Neural cell (in vitro differentiated cells): ENCODE results near the gene RNF144A. TPM values are rescaled to one million over a fixed set of nuclear protein-coding genes. Genes with fewer than 3 reads are reported as not detected.

ENCODE experiments used
- H2AFZ ChIP-seq: fragments of 200-600, 300-800 bp; sonication (generic), shearing (Covaris generic); 2 replicates; pipeline ENCODE4 v1.6.0; 2014; ENCODE audit warnings: low read depth, mild to moderate bottlenecking, antibody characterized with exemption, low read length, moderate library complexity
- H3F3A ChIP-seq: fragments of 200-600 bp; shearing (Covaris generic); 2 replicates; pipeline ENCODE4 v1.6.1; 2016; ENCODE audit warnings: mild to moderate bottlenecking, moderate library complexity, mixed read lengths, antibody characterized with exemption, low read length; ENCODE audit not compliant: insufficient read depth, poor library complexity, severe bottlenecking
- H3K27ac ChIP-seq: fragments of 200-600, 300-800 bp; sonication (generic), shearing (Covaris generic); 2 replicates; pipeline ENCODE4 v1.5.1; 2014; ENCODE audit warnings: mild to moderate bottlenecking, low read length, moderate library complexity
- H3K27me3 ChIP-seq: fragments of 300-800, 200-600 bp; sonication (generic), shearing (Covaris generic); 2 replicates; pipeline ENCODE4 v1.6.0; 2014; ENCODE audit warnings: mild to moderate bottlenecking, low read depth, low read length, moderate library complexity; ENCODE audit not compliant: insufficient read depth
- H3K36me3 ChIP-seq: fragments of 300-800, 200-600 bp; sonication (generic), shearing (Covaris generic); 2 replicates; pipeline ENCODE4 v1.5.1; 2014; ENCODE audit warnings: mild to moderate bottlenecking, antibody characterized with exemption, low read length, moderate library complexity; ENCODE audit not compliant: insufficient read depth
- H3K4me2 ChIP-seq: fragments of 300-800, 200-600 bp; sonication (generic), shearing (Covaris generic); 2 replicates; pipeline ENCODE4 v1.6.0; 2014; ENCODE audit warnings: mild to moderate bottlenecking, low read length
- H3K4me3 ChIP-seq: fragments of 300-800, 200-600 bp; sonication (generic), shearing (Covaris generic); 2 replicates; pipeline ENCODE4 v1.5.1; 2014; ENCODE audit warnings: mild to moderate bottlenecking, low read length, moderate library complexity
- H3K79me2 ChIP-seq: fragments of 200-600 bp; shearing (Covaris generic); replicated peaks from 2 replicates; pipeline ENCODE4 v1.6.0; 2014; ENCODE audit warnings: mild to moderate bottlenecking, low read length, moderate library complexity; ENCODE audit not compliant: insufficient read depth
- H3K9ac ChIP-seq: fragments of 300-800, 200-600 bp; sonication (generic), shearing (Covaris generic); 2 replicates; pipeline ENCODE4 v1.6.1; 2016; ENCODE audit warnings: mild to moderate bottlenecking, low read length, mixed read lengths
- H3K9me2 ChIP-seq: fragments of 200-600 bp; shearing (Covaris generic); 2 replicates; pipeline ENCODE4 v1.6.1; 2016; ENCODE audit warnings: mild to moderate bottlenecking, low read length, mixed read lengths; ENCODE audit not compliant: insufficient read depth
- H3K9me3 ChIP-seq: fragments of 200-600, 300-800 bp; sonication (generic), shearing (Covaris generic); 2 replicates; pipeline ENCODE4 v1.6.1; 2016; ENCODE audit warnings: mild to moderate bottlenecking, mixed run types, low read length, moderate library complexity, mixed read lengths
- H4K20me1 ChIP-seq: fragments of 200-600 bp; shearing (Covaris generic); 2 replicates; pipeline ENCODE4 v1.6.1; 2016; ENCODE audit warnings: mild to moderate bottlenecking, mixed run types; ENCODE audit not compliant: insufficient read depth
- EP300 ChIP-seq: fragments of 450-650 bp; conservative IDR thresholded peaks from 2 replicates; pipeline ENCODE4 v1.6.1; 2014; ENCODE audit warnings: antibody characterized with exemption, mild to moderate bottlenecking, moderate library complexity; ENCODE audit not compliant: poor library complexity, severe bottlenecking
- EZH2 ChIP-seq: fragments of 200-600, 300-800 bp; shearing (Covaris generic), sonication (generic); IDR thresholded peaks from 2 replicates; pipeline ENCODE4 v1.6.1; 2014; ENCODE audit warnings: antibody characterized with exemption, low read length, borderline replicate concordance, mild to moderate bottlenecking; ENCODE audit not compliant: insufficient read depth, poor library complexity, severe bottlenecking
- MXI1 ChIP-seq: fragments of 450-650 bp; conservative IDR thresholded peaks from 2 replicates; pipeline ENCODE4 v1.6.1; 2014; ENCODE audit warnings: antibody characterized with exemption, mild to moderate bottlenecking; ENCODE audit not compliant: poor library complexity, severe bottlenecking
- POLR2AphosphoS5 ChIP-seq: IDR thresholded peaks from 2 replicates; pipeline ENCODE4 v1.6.1; 2012
- SMC3 ChIP-seq: fragments of 450-650 bp; conservative IDR thresholded peaks from 2 replicates; pipeline ENCODE4 v1.6.1; 2014; ENCODE audit warnings: antibody characterized with exemption, mild to moderate bottlenecking, moderate library complexity; ENCODE audit not compliant: poor library complexity
- polyA plus RNA-seq: library from polyadenylated mRNA; depleted of rRNA; stranded (reverse); fragments of >200 nt; gene quantifications from 2 replicates; pipeline ENCODE4 v1.2.3, GENCODE V29; 2014
- TF ChIP-seq, protein P1 (sequence below): IDR thresholded peaks from 2 replicates; pipeline ENCODE4 v1.6.1; 2012; ENCODE audit warnings: borderline replicate concordance
- TF ChIP-seq, protein P2 (sequence below): fragments of 450-650 bp; IDR thresholded peaks from 2 replicates; pipeline ENCODE4 v1.5.1; 2014; ENCODE audit warnings: antibody characterized with exemption, mild to moderate bottlenecking, moderate library complexity; ENCODE audit not compliant: poor library complexity, severe bottlenecking

The RNF144A gene
- polyA plus RNA-seq, 1 donor from 2014 or later = 26.9 TPM

- no peaks in the 10 kb centered on the region for H3K27me3 ChIP-seq
- H3K4me2 ChIP-seq = no peak overlapping the region
- H3K9me2 ChIP-seq = no peaks in the 10 kb centered on the region
- no peaks in the 10 kb centered on the region for H3K9me3 ChIP-seq
- no peaks in the 10 kb centered on the region for H4K20me1 ChIP-seq
- peaks cover 4% of the 10 kb centered on the region for H3K79me2 ChIP-seq
- H3K36me3 ChIP-seq = peaks cover 9% of the 10 kb centered on the region
- H3F3A ChIP-seq = no peaks in the 10 kb centered on the region
- no peak overlapping the region for H2AFZ ChIP-seq
- no peak for TF ChIP-seq EP300
- no peak for TF ChIP-seq EZH2
- TF ChIP-seq, protein P1, sequence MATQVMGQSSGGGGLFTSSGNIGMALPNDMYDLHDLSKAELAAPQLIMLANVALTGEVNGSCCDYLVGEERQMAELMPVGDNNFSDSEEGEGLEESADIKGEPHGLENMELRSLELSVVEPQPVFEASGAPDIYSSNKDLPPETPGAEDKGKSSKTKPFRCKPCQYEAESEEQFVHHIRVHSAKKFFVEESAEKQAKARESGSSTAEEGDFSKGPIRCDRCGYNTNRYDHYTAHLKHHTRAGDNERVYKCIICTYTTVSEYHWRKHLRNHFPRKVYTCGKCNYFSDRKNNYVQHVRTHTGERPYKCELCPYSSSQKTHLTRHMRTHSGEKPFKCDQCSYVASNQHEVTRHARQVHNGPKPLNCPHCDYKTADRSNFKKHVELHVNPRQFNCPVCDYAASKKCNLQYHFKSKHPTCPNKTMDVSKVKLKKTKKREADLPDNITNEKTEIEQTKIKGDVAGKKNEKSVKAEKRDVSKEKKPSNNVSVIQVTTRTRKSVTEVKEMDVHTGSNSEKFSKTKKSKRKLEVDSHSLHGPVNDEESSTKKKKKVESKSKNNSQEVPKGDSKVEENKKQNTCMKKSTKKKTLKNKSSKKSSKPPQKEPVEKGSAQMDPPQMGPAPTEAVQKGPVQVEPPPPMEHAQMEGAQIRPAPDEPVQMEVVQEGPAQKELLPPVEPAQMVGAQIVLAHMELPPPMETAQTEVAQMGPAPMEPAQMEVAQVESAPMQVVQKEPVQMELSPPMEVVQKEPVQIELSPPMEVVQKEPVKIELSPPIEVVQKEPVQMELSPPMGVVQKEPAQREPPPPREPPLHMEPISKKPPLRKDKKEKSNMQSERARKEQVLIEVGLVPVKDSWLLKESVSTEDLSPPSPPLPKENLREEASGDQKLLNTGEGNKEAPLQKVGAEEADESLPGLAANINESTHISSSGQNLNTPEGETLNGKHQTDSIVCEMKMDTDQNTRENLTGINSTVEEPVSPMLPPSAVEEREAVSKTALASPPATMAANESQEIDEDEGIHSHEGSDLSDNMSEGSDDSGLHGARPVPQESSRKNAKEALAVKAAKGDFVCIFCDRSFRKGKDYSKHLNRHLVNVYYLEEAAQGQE = no peak
- no peak for TF ChIP-seq POLR2AphosphoS5
- TF ChIP-seq, protein P2, sequence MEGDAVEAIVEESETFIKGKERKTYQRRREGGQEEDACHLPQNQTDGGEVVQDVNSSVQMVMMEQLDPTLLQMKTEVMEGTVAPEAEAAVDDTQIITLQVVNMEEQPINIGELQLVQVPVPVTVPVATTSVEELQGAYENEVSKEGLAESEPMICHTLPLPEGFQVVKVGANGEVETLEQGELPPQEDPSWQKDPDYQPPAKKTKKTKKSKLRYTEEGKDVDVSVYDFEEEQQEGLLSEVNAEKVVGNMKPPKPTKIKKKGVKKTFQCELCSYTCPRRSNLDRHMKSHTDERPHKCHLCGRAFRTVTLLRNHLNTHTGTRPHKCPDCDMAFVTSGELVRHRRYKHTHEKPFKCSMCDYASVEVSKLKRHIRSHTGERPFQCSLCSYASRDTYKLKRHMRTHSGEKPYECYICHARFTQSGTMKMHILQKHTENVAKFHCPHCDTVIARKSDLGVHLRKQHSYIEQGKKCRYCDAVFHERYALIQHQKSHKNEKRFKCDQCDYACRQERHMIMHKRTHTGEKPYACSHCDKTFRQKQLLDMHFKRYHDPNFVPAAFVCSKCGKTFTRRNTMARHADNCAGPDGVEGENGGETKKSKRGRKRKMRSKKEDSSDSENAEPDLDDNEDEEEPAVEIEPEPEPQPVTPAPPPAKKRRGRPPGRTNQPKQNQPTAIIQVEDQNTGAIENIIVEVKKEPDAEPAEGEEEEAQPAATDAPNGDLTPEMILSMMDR = no peak
- no peak for TF ChIP-seq MXI1
- H3K9ac ChIP-seq = no peak overlapping the region
- H3K27ac ChIP-seq = no peak overlapping the region
- H3K4me3 ChIP-seq = no peak overlapping the region
Measured at GRCh38 chr2:6943971-6944370, 26.8 kb downstream of the RNF144A start.

DNA sequence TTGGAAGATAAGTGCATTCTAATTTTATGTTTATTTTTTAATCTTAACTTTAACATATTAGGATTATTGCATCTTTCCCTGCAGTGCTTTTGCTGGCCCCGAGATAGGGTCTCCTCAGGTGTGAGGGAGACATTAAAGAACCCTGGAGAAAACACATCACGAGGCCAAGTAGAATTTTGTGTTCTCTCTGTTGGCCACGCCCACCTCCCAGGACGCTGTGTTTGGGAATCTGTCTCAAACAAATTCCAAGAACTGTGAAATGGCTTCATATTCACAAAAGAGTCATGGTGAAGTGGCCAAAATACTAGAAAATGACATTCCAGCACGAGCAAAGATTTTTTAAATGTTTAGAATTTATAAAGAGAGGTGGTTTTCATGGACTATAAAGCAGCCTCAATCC, 27.3 kb downstream of the RNF144A start:
- Histone ChIP-seq H4K20me1 (no peaks in the 10 kb centered on the region), H3K9me2 (no peaks in the 10 kb centered on the region), H3K4me2 (no peak overlapping the region), H3K27ac (no peak overlapping the region), H3K27me3 (no peaks in the 10 kb centered on the region), H3F3A (no peaks in the 10 kb centered on the region), H3K36me3 (peaks cover 9% of the 10 kb centered on the region), H3K79me2 (peaks cover 4% of the 10 kb centered on the region), H3K9me3 (no peaks in the 10 kb centered on the region), H3K4me3 (no peak overlapping the region), H3K9ac (no peak overlapping the region), H2AFZ (no peak overlapping the region)
- TF ChIP-seq, protein P1 = no peak
- TF ChIP-seq, protein P2 = no peak
- no peak for TF ChIP-seq POLR2AphosphoS5
- TF ChIP-seq SMC3 = no peak
- no peak for TF ChIP-seq EZH2
